H1 (cell line): Measurements from ENCODE around the gene GABRD. TPM values are rescaled to one million over a fixed set of nuclear protein-coding genes. Genes with fewer than 3 reads are reported as not detected.

Experiments used
- CTCF ChIA-PET: fragments of 300-600 bp; sonication (Branson Sonifier 250); formaldehyde crosslinking; loops from one replicate; lab custom pipeline; 2021; ENCODE audit not compliant: partially characterized antibody; lab: Charles Lee
- POLR2A ChIA-PET: fragments of 300-600 bp; sonication (Branson Sonifier 250); formaldehyde crosslinking; loops from one replicate; lab custom pipeline; 2021; ENCODE audit warnings: inconsistent platforms; ENCODE audit not compliant: partially characterized antibody; lab: Charles Lee
- DNase-seq, 2 experiments: peaks; one replicate each; pipeline versions ENCODE4 v3.0.0 to v3.0.0-alpha.2; 2010 to 2022; ENCODE audit warnings: low spot score in 2 of 2, low read depth in 1 of 2, mixed read lengths in 1 of 2
- FAIRE-seq: peaks from 2 replicates; lab custom pipeline; 2011; peaks lifted over from hg19 to GRCh38; lab: Jason Lieb, UNC
- H2AFZ ChIP-seq: 2 replicates; pipeline ENCODE4 v1.8.1; 2012; ENCODE audit warnings: low read length, inconsistent platforms
- H2AK5ac ChIP-seq: 2 replicates; pipeline ENCODE4 v1.6.1; 2013; ENCODE audit warnings: low read depth, low read length
- H2BK120ac ChIP-seq: replicated peaks from 2 replicates; pipeline ENCODE3; 2013; ENCODE audit warnings: low read depth, low read length, inconsistent platforms
- H2BK12ac ChIP-seq: 2 replicates; pipeline ENCODE4 v1.6.1; 2013; ENCODE audit warnings: low read depth, low read length
- H2BK15ac ChIP-seq: 2 replicates; pipeline ENCODE4 v1.6.1; 2013; ENCODE audit warnings: low read length
- H2BK20ac ChIP-seq: 2 replicates; pipeline ENCODE4 v1.6.1; 2013; ENCODE audit warnings: low read length
- H2BK5ac ChIP-seq: 2 replicates; pipeline ENCODE4 v1.6.1; 2013; ENCODE audit warnings: low read depth, low read length
- H3K14ac ChIP-seq: 2 replicates; pipeline ENCODE4 v1.6.1; 2013; ENCODE audit warnings: inconsistent platforms; ENCODE audit not compliant: insufficient read length
- H3K18ac ChIP-seq: 2 replicates; pipeline ENCODE4 v1.6.1; 2013; ENCODE audit warnings: low read length; ENCODE audit errors: extremely low read depth
- H3K23ac ChIP-seq: 2 replicates; pipeline ENCODE4 v1.6.1; 2013; ENCODE audit warnings: inconsistent platforms; ENCODE audit not compliant: insufficient read length
- H3K23me2 ChIP-seq: 2 replicates; pipeline ENCODE4 v1.6.1; 2013; ENCODE audit warnings: low read depth, low read length
- H3K27ac ChIP-seq: 2 replicates; pipeline ENCODE4 v1.6.1; 2011; ENCODE audit warnings: low read depth, low read length, inconsistent platforms
- H3K27me3 ChIP-seq, 4 experiments: replicated peaks in 1 of 4; 1 replicate in 1 of 4; 2 replicates in 3 of 4; pipeline versions ENCODE4 v1.6.1 to v1.8.1; 2011 to 2013; ENCODE audit warnings: low read length in 3 of 4, mild to moderate bottlenecking in 3 of 4, inconsistent platforms in 2 of 4, mixed read lengths in 2 of 4, moderate library complexity in 1 of 4; ENCODE audit not compliant: control insufficient read depth in 3 of 4, insufficient read depth in 3 of 4; ENCODE audit errors: extremely low read depth in 1 of 4
- H3K36me3 ChIP-seq, 4 experiments: 2 replicates each; pipeline versions ENCODE4 v1.6.1 to v1.8.1; 2011 to 2013; ENCODE audit warnings: mild to moderate bottlenecking in 4 of 4, low read length in 3 of 4, moderate library complexity in 2 of 4, control low read depth in 1 of 4, inconsistent platforms in 1 of 4; ENCODE audit not compliant: insufficient read depth in 4 of 4, control insufficient read depth in 2 of 4
- H3K4ac ChIP-seq: replicated peaks from 2 replicates; pipeline ENCODE3; 2013; ENCODE audit warnings: low read length, low read depth, mixed read lengths, inconsistent platforms; ENCODE audit not compliant: insufficient read length
- H3K4me1 ChIP-seq, 4 experiments: replicated peaks in 1 of 4; 1 replicate in 1 of 4; 2 replicates in 3 of 4; pipeline versions ENCODE4 v1.6.1 to v1.8.1; 2011 to 2013; ENCODE audit warnings: low read length in 3 of 4, inconsistent platforms in 2 of 4, mixed read lengths in 1 of 4; ENCODE audit not compliant: insufficient read depth in 4 of 4, control insufficient read depth in 3 of 4
- H3K4me2 ChIP-seq, 2 experiments: 2 replicates each; pipeline versions ENCODE4 v1.6.1 to v1.8.1; 2011 to 2013; ENCODE audit warnings: low read depth in 2 of 2, low read length in 2 of 2, control low read depth in 1 of 2, inconsistent platforms in 1 of 2, mild to moderate bottlenecking in 1 of 2; ENCODE audit not compliant: insufficient read depth in 1 of 2
- H3K4me3 ChIP-seq, 4 experiments: fragments of 200-600, 300-600 bp in 1 of 4; sonication (generic), shearing (Covaris generic), sonication (Bioruptor Twin) in 1 of 4; 2 replicates each; pipeline versions ENCODE4 v1.5.1 to v1.8.1; 2011 to 2016; ENCODE audit warnings: low read length in 4 of 4, low read depth in 3 of 4, control low read depth in 2 of 4, inconsistent platforms in 2 of 4, mild to moderate bottlenecking in 2 of 4, mixed read lengths in 1 of 4, moderate library complexity in 1 of 4; ENCODE audit not compliant: insufficient read depth in 2 of 4; ENCODE audit errors: extremely low read depth in 1 of 4
- H3K56ac ChIP-seq: replicated peaks from 2 replicates; pipeline ENCODE3; 2013; ENCODE audit warnings: low read depth, mild to moderate bottlenecking, mixed read lengths, low read length, inconsistent platforms; ENCODE audit not compliant: insufficient read length
- H3K79me1 ChIP-seq: 2 replicates; pipeline ENCODE4 v1.6.1; 2013; ENCODE audit warnings: low read depth, low read length, control low read depth
- H3K79me2 ChIP-seq, 2 experiments: 2 replicates each; pipeline versions ENCODE4 v1.6.1 to v1.8.1; 2012 to 2013; ENCODE audit warnings: low read length in 2 of 2, mild to moderate bottlenecking in 2 of 2, inconsistent platforms in 1 of 2; ENCODE audit not compliant: insufficient read depth in 2 of 2, control insufficient read depth in 1 of 2
- H3K9ac ChIP-seq, 4 experiments: replicated peaks in 1 of 4; 1 replicate in 1 of 4; 2 replicates in 3 of 4; pipeline versions ENCODE4 v1.6.1 to v1.8.1; 2011 to 2013; ENCODE audit warnings: low read depth in 3 of 4, low read length in 3 of 4, control low read depth in 2 of 4, mild to moderate bottlenecking in 2 of 4, moderate library complexity in 2 of 4, inconsistent platforms in 1 of 4; ENCODE audit errors: extremely low read depth in 1 of 4
- H3K9me3 ChIP-seq, 2 experiments: 2 replicates each; pipeline versions ENCODE4 v1.6.1 to v1.8.1; 2012 to 2013; ENCODE audit warnings: mild to moderate bottlenecking in 2 of 2, moderate library complexity in 2 of 2, control low read depth in 1 of 2, inconsistent platforms in 1 of 2, low read depth in 1 of 2, low read length in 1 of 2, mixed read lengths in 1 of 2; ENCODE audit not compliant: insufficient read depth in 2 of 2
- H4K20me1 ChIP-seq, 2 experiments: replicated peaks in 1 of 2; 2 replicates each; pipeline versions ENCODE3 to v1.8.1; 2011 to 2013; ENCODE audit warnings: inconsistent platforms in 2 of 2, low read length in 2 of 2, mild to moderate bottlenecking in 1 of 2; ENCODE audit not compliant: insufficient read depth in 2 of 2, control insufficient read depth in 1 of 2
- H4K5ac ChIP-seq: 2 replicates; pipeline ENCODE4 v1.6.1; 2013; ENCODE audit warnings: low read length, low read depth, mixed read lengths, inconsistent platforms; ENCODE audit not compliant: insufficient read length
- H4K8ac ChIP-seq: 2 replicates; pipeline ENCODE4 v1.8.0; 2013; ENCODE audit warnings: mild to moderate bottlenecking, moderate library complexity, low read length, inconsistent platforms; ENCODE audit not compliant: insufficient read depth; ENCODE audit errors: extremely low read depth
- H4K91ac ChIP-seq: replicated peaks from 2 replicates; pipeline ENCODE3; 2013; ENCODE audit warnings: low read length, mixed read lengths, inconsistent platforms; ENCODE audit not compliant: insufficient read length
- ASH2L ChIP-seq: fragments of 200-600, 300-600 bp; sonication (generic); IDR thresholded peaks from one replicate; pipeline ENCODE4 v1.7.1; 2017; ENCODE audit warnings: low read length
- WGBS, 2 experiments: shearing (Covaris generic) in 1 of 2; methylation state at CpG; one replicate each; pipeline versions ENCODE4 v1.1.6 to v1.1.7; 2013 to 2015; ENCODE audit warnings: low lambda C conversion rate in 2 of 2, mixed read lengths in 2 of 2, inconsistent platforms in 1 of 2, low coverage in 1 of 2, missing lambda C conversion rate in 1 of 2; ENCODE audit not compliant: insufficient replicate concordance in 2 of 2, insufficient coverage in 1 of 2, insufficient read length in 1 of 2; ENCODE audit errors: extremely low coverage in 1 of 2, missing lambda C conversion rate in 1 of 2; 5-methylcytosine and 5-hydroxymethylcytosine counted together
- polyA plus RNA-seq, 7 experiments: library from polyadenylated mRNA; depleted of rRNA in 3 of 7; stranded (reverse) in 5 of 7; unstranded in 2 of 7; fragments of >200 nt in 5 of 7; fragments of 200-250 nt in 2 of 7; gene quantifications; 1 replicate in 5 of 7; 2 replicates in 1 of 7; 4 replicates in 1 of 7; pipeline versions ENCODE4 v1.2.1 to v1.2.3, GENCODE V29; 2011 to 2013; ENCODE audit warnings: missing spikeins in 2 of 7, mixed read lengths in 2 of 7
- total RNA-seq: library from RNA; stranded (reverse); fragmentation: NEBNext Ultra II Directional; extraction: Animal tissue kit (Norgen Biotek cat#: 25700); gene quantifications from 2 replicates; pipeline ENCODE4 v1.2.1, GENCODE V29; 2021

Gene GABRD
- total and polyA plus RNA-seq, 2 of the 8 experiments (the other 6 are each of a cell fraction or from before 2014, with no cell fraction given) = 1.8 to 3.0 TPM

DNA sequence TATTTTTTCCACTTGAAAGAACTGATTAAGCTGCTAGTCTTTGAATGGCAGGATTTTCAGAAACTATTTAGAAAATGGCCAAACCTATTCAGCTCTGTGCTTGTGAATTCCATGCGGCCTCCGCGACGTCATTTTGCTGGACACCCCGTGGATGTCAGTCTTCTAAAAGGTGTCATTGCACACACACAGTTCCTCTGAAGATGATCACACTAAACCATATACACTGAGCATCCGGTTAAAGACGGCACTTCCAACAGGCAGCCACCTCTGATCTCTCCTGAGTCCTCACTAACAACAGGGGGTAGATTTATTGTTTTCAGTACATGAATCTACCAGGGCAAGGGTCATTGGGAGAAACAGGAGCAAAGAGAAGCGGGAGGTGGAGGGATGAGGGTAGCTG lies 24.6 kb upstream of the GABRD start:
- no peak overlapping the region for H3K14ac ChIP-seq
- no peaks in the 10 kb centered on the region for H3K23me2 ChIP-seq
- H3K18ac ChIP-seq = no peak overlapping the region
- H4K91ac ChIP-seq = no peak overlapping the region
- H2AK5ac ChIP-seq = no peak overlapping the region
- no peak overlapping the region for H2BK120ac ChIP-seq
- no peaks in the 10 kb centered on the region for H4K20me1 ChIP-seq
- no peak overlapping the region for H3K56ac ChIP-seq
- no peak overlapping the region for H3K4me2 ChIP-seq
- H2BK12ac ChIP-seq = 0 out of 2 replicates have a peak overlapping the region, but pooled peaks have one; percentile 56
- H3K27ac ChIP-seq = no peak overlapping the region
- H2BK15ac ChIP-seq = no peak overlapping the region
- no peak overlapping the region for H3K23ac ChIP-seq
- H3K27me3 ChIP-seq = no peaks in the 10 kb centered on the region
- 0 out of 2 replicates have a peak overlapping the region, but pooled peaks have one; percentile 28 for H4K8ac ChIP-seq
- no peaks in the 10 kb centered on the region for H3K9me3 ChIP-seq
- DNase-seq (no peak), FAIRE-seq (no peak)
- 84% methylated on average over 8 of the region's 8 CpGs; no CpG with 5 or more reads in 1 of the 2 experiments for WGBS, 2 experiments
- no peak overlapping the region for H2BK5ac ChIP-seq
- no peak overlapping the region for H3K9ac ChIP-seq
- H2BK20ac ChIP-seq = 0 out of 2 replicates have a peak overlapping the region, but pooled peaks have one; percentile 88
- ChIA-PET POLR2A (no interaction called here), CTCF (interaction anchor here (0.9 to 3.6 kb wide), 6 partner anchors 10 to 50 kb away, joined by 3 to 16 read pairs (median 3); no protein-coding TSS in a partner anchor)
- H3K36me3 ChIP-seq = no peaks in the 10 kb centered on the region
- no peaks in the 10 kb centered on the region for H3K4me1 ChIP-seq
- no peaks in the 10 kb centered on the region for H3K79me1 ChIP-seq
- no peak overlapping the region for H2AFZ ChIP-seq
- H3K79me2 ChIP-seq = no peaks in the 10 kb centered on the region
- no peak overlapping the region for H4K5ac ChIP-seq
- H3K4ac ChIP-seq = no peak overlapping the region
- no peak overlapping the region for H3K4me3 ChIP-seq
- no peak for TF ChIP-seq ASH2L
